ENCODE data around the gene ATP6V1B1. TPM values are rescaled to one million over a fixed set of nuclear protein-coding genes. Genes with fewer than 3 reads are reported as not detected.

ATP6V1B1 gene
- total and polyA plus RNA-seq, 2 experiments from 2014 or later, result not detected

- Histone ChIP-seq H4K20me1 (replicated peaks; ENCODE audit: insufficient read depth) (no peaks in the 10 kb centered on the region), H3K4me2 (no peak overlapping the region), H2AFZ (no peak overlapping the region), H3F3A (replicated peaks; ENCODE audit: low read depth) (no peaks in the 10 kb centered on the region), H3K4me1 (ENCODE audit: insufficient read depth) (peaks cover 4% of the 10 kb centered on the region; the same call in 1 of the 2 replicates), H3K4me3 (no peak overlapping the region), H3K27ac (ENCODE audit: low read depth) (no peak overlapping the region), H3K9me2 (ENCODE audit: insufficient read depth) (no peaks in the 10 kb centered on the region), H3K36me3 (ENCODE audit: insufficient read depth) (no peaks in the 10 kb centered on the region), H3K79me2 (replicated peaks; ENCODE audit: insufficient read depth) (no peaks in the 10 kb centered on the region), H3K27me3 (ENCODE audit: insufficient read depth) (peaks cover 19% of the 10 kb centered on the region)
- TF ChIP-seq EZH2 (IDR thresholded peaks at IDR 0.05; ENCODE audit: low read depth, unreplicated experiment) (no peak), ZNF331 (CRISPR knock-in tag; IDR thresholded peaks at IDR 0.05; ENCODE audit: low read depth) (no peak), ETS1 (IDR thresholded peaks at IDR 0.05) (no peak), JUNB (IDR thresholded peaks at IDR 0.05; ENCODE audit: unreplicated experiment) (no peak), NANOG (IDR thresholded peaks at IDR 0.05; ENCODE audit: borderline replicate concordance) (no peak), EZH2phosphoT487 (IDR thresholded peaks at IDR 0.05; ENCODE audit: unreplicated experiment) (no peak), POLR2AphosphoS5 (IDR thresholded peaks at IDR 0.05; ENCODE audit: low read depth) (no peak), STAT1 (IDR thresholded peaks at IDR 0.05; ENCODE audit: unreplicated experiment) (no peak), ZNF462 (CRISPR knock-in tag; IDR thresholded peaks at IDR 0.05) (no peak), ZNF114 (CRISPR knock-in tag; IDR thresholded peaks at IDR 0.05) (no peak)
- TF ChIP-seq, protein P1, sequence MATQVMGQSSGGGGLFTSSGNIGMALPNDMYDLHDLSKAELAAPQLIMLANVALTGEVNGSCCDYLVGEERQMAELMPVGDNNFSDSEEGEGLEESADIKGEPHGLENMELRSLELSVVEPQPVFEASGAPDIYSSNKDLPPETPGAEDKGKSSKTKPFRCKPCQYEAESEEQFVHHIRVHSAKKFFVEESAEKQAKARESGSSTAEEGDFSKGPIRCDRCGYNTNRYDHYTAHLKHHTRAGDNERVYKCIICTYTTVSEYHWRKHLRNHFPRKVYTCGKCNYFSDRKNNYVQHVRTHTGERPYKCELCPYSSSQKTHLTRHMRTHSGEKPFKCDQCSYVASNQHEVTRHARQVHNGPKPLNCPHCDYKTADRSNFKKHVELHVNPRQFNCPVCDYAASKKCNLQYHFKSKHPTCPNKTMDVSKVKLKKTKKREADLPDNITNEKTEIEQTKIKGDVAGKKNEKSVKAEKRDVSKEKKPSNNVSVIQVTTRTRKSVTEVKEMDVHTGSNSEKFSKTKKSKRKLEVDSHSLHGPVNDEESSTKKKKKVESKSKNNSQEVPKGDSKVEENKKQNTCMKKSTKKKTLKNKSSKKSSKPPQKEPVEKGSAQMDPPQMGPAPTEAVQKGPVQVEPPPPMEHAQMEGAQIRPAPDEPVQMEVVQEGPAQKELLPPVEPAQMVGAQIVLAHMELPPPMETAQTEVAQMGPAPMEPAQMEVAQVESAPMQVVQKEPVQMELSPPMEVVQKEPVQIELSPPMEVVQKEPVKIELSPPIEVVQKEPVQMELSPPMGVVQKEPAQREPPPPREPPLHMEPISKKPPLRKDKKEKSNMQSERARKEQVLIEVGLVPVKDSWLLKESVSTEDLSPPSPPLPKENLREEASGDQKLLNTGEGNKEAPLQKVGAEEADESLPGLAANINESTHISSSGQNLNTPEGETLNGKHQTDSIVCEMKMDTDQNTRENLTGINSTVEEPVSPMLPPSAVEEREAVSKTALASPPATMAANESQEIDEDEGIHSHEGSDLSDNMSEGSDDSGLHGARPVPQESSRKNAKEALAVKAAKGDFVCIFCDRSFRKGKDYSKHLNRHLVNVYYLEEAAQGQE (IDR thresholded peaks at IDR 0.05; ENCODE audit: unreplicated experiment), result no peak
- Mint-ChIP-seq H3K36me3 (ENCODE audit: low read depth) (no peaks in the 10 kb centered on the region), H3K9me3 (no peaks in the 10 kb centered on the region), H3K4me3 (no peak overlapping the region), H3K27ac (no peak overlapping the region), H3K4me1 (peaks cover 11% of the 10 kb centered on the region), H3K27me3 (ENCODE audit: insufficient read depth, low read depth, poor library complexity) (peaks cover 10% of the 10 kb centered on the region)
- DNase-seq (ENCODE audit: low spot score), result no peak
- no peak for ATAC-seq
Measured at GRCh38 chr2:70918016-70918415, 17.7 kb upstream of the ATP6V1B1 start.
